Left forelimb (tissue), 1 donor: Measurements from ENCODE around the gene AGBL4.

ENCODE experiments used
- DNase-seq: peaks from one replicate; pipeline ENCODE4 v3.0.0-alpha.2; 2018; ENCODE audit warnings: low spot score

AGBL4 gene

DNA sequence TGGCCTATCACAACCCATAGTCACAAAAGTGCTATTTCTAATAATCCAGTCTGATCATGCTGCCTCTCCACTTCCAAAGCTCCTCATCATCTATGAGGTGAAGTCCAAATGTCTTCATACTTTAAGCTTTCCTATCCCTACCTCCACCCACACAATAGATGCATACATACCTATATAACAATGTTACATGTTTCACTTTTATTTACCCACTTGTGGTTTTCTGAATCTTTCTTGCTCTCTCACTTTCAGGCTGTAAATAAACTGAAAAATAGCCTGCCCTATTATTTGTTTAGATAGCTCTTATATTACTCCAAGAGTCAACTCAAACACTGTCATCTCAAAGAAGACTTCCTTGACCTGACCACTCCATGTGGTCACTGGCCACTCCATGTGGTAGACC, 840.3 kb downstream of the AGBL4 start:
- no peak for DNase-seq

- DNase-seq: no peak
These were observed 842.7 kb downstream of the AGBL4 start for GRCh38 chr1:49181033-49181432.

DNA sequence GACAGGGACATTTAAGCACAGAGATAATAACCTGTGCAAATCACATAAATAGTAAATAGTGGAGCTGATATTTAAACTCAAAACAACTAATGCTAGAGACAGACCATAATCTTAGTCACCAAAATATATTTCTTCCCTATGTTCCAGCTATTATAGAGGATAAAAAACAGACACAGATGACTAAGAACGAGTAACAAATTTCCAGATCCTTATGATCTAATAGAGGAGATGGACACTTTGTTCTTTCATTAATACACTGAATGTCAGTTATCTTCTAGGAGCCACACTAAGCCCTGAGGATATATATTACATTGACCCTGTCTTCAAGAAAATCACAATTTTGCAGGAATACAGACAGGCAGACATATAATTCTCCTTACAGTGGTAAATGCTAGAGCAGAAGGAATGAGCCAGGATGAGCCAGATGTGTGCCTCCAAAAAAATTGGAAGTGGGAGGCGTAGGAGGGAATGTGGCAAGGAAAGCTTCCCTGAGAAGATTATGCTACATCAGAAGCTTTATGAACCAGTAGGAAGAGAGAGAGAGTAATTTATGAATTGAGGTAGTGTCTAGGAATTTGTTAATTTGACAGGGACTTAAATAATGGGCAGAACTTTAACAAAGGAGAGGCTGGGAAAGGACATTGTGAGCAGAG, 851.7 kb downstream of the AGBL4 start:
- DNase-seq: no peak

DNA sequence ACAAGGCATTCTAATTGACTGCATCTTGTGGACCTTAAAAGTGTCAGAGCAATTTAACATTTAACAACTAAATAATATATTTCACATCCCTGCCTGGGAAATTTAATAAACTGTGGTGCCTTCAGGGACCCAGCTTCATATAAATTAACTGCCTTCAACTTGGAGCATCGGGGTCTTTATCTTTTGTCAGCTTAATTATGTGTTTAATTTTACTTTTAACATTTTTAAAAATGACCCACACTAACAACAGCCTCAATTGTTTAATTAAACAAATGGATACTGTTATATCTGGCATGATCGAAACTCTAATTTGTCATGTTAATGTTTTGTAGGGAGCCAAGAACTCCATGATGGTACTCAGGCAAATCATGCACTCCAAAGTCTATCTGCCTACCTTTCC, 857.7 kb downstream of the AGBL4 start:
- DNase-seq: no peak

GRCh38 chr1:49163031-49163430, 860.7 kb downstream of the AGBL4 start:
- DNase-seq: no peak

DNA sequence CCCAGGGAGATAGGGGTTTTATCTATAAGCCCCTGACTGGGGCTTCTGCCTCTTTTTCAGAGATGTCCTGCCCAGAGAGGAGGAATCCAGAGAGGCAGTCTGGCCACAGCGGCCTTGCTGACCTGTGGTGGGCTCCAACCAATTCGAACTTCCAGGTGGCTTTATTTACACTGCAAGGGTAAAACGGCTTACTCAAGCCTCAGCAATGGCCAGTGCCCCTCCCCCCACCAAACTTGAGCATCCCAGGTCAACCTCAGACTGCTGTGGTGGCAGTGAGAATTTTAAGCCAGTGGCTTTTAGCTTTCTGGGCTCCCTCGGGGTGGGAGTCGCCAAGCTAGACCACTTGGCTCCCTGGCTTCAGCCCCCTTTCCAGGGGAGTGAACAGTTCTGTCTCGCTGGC, 863.1 kb downstream of the AGBL4 start:
- no peak for DNase-seq

DNA sequence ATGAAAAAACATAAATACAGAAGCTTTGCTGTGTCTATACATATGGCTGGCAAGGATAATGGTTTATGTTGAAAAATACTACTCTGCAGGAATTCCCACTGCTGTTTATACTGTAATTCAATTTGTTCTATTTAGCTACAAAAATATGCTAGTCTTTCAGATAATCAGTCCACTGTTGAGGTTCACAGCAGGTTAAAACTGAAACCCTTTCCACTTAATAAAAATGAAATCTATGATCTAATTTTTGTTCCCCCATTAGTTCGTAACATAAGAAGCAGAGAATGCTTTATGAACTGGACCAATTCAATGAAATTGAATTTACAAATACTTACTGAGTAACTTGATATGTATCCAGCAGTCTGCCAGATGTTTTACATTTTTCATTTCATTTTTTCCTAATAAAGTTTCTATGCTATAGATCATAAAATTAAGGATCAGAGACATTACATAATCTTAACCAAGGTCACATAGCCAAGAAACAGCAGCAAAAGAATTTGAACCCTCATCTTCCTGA, 887.0 kb downstream of the AGBL4 start:
- DNase-seq: no peak

DNA sequence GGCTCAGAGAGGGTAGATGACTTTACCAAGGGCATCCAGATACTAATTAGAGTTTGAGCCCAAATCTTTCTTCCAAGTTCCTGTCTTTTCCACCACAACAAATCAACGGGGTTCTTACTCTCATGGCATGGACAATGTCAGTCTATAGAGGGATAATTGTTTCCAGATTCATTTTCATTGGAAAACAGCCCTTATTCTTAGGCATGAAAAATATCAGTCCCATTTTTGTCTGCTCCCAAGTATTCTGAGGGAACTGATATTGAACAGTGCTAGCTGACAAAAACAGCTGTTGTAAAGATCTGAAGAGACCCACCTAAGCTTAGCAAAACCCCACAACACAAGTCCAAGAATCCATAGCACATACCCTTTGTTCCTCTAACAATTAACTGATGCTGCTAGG, 898.0 kb downstream of the AGBL4 start:
- DNase-seq: no peak

- no peak for DNase-seq
These were observed 911.8 kb downstream of the AGBL4 start for GRCh38 chr1:49111931-49112330.

GRCh38 chr1:49106445-49106844, 917.3 kb downstream of the AGBL4 start:
- no peak for DNase-seq

GRCh38 chr1:49104575-49104974, 919.2 kb downstream of the AGBL4 start:
- no peak for DNase-seq

DNA sequence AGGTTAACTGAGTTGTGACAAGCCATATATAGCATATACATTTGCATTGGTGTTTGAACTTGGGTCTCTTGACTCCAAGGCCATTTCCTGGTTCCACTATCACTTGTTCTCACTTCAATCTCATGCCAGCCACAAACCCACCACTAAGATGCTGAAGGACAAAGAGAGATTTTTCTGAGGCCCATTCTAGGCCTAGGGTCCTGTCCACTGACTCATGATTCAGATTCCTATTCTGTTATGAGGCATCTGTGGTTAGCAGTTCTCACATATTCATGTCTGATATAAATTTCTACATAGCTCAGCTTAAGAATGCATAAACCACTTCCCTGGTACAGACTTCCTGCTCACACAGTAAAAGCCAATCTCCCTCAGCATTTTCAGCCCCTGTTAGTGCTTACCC, 921.0 kb downstream of the AGBL4 start:
- DNase-seq: no peak

DNA sequence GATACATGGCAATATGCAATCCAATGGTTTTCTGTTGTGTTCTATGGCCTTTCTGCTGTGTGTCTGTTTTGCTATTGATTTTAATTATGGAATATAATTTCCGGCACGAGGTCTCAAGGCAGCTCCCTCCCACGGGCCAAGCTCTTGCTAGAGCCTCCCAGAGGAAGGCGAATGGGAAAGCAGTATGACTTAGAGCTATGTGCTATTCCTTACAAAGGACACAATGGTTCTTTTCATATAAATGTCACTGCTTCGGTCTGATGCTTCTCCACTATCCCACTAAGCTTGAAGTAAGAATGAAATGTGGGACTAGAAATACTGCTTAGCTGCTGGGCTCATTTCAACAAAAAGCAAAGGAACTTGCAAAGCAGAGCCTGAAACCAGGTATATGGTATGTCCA, 924.9 kb downstream of the AGBL4 start:
- no peak for DNase-seq

DNA sequence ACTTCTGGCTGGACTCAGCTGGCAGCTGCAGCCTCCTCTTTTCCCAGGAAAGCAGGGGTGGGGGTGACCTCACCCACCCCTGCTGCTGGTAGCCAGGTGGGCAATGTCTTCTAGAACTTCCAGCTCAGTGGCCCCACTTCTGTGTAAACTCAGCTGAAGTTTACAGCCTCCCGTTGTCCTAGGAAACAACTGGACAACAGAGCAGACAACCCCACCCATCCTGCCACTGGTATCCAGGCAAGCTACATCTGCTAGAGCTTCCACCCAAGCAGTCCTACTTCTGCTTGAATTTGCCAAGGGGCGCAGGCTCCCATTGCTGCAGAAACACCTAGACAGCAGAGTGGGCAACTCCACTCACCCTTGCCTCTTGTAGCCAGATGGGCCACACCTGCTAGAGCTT, 937.4 kb downstream of the AGBL4 start:
- no peak for DNase-seq

- DNase-seq: no peak
These were observed 938.7 kb downstream of the AGBL4 start for GRCh38 chr1:49085079-49085478.

DNA sequence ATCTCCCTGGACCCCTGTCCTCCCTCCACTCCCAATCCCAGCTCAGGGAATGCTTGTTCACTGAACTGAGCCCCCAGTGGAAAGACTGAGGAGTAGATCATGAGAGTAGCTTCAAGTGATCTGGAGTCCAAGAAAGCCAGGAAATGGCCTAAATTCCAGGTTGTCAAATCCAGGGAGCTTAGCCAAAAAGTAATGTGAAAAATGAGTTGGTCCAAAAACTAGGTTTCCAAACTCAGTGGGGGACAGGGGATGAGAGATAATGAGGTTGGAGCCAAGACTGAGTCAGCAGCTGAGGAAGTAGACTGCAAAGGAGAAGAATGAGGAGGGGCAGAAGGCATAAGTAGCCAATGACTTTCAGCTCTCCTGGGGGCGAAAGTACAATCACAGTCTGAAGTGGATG, 963.0 kb downstream of the AGBL4 start:
- no peak for DNase-seq

- DNase-seq: no peak
These were observed 964.7 kb downstream of the AGBL4 start for GRCh38 chr1:49059087-49059486.

GRCh38 chr1:49052102-49052501, 971.7 kb downstream of the AGBL4 start:
- DNase-seq: no peak

DNA sequence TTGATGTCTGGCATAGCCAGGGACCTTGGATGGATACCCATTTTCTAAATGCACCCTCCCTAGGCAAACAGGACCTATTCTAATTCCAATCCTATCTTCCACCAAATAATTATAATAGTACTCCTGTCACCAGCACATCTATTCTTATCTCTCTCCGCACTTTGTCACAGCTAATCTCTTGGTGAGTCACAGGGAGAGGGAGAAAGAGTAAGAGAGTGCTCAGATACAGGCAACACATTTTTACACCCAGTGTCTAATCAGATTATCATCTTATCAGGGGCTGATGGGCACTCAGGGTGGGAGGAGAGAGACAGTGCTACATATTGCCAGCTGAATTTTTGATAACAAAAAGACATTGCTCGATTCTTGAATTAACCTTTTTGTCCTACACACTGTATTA, 972.1 kb downstream of the AGBL4 start:
- DNase-seq: no peak

DNA sequence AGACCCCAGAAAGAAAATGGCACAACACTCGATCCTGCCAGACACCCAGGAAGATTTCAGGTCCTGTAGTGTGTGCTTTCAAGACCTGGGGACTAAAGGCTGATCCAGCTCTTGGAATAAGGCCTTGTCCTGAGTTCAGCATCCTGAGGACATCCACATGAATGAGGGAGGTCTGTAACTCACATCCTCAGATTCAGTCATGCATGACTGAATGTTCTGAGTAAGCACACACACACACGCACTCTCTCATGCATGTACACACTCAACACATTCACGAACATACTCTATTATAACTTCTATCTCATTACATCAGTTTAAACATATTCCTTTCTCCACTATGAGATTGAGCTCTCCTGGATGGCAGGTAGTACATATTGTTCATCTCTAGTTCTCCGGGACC, 973.7 kb downstream of the AGBL4 start:
- no peak for DNase-seq

- no peak for DNase-seq
These were observed 975.6 kb downstream of the AGBL4 start for GRCh38 chr1:49048188-49048587.

GRCh38 chr1:49046305-49046704, 977.4 kb downstream of the AGBL4 start:
- DNase-seq: no peak

DNA sequence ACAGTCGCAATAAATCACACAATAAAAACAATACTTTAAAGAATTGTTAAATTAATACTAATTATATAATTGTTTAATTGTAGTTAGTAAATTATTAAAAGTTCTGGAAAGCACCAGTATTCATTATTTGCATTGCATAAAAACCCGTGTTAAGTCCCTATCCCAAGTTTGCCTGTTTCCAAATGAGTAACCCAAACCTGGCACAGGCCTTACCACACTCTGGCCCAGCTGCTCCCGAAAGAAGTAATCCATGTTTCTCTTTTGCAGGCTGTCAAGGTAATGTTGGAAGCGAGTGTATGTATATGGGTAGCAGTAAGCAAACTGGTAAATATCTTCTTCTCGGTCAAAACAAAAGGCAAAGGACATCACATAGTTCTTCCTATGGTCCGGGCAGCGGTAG, 978.4 kb downstream of the AGBL4 start:
- DNase-seq: no peak

DNA sequence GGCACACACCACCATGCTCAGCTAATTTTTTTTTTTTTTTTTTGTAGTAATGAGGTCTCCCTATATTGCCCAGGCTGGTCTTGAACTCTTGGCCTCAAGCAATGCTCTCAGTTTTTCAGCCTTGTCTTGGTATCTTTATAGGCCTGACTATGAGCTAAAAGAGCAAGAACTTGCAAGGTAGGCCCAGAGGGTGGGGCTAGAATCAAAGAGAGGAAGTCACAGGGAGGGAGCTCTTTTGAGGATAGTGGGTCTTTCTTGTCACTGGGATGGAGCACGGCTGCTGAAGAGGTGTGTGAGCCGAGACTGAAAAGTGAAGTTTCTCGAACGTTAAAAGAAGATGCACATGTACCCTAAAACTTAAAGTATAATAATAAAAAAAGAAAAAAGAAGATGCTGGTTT, 987.1 kb downstream of the AGBL4 start:
- no peak for DNase-seq

GRCh38 chr1:49028396-49028795, 995.4 kb downstream of the AGBL4 start:
- DNase-seq: no peak
